ENCODE results near the gene TYW1.

DNA sequence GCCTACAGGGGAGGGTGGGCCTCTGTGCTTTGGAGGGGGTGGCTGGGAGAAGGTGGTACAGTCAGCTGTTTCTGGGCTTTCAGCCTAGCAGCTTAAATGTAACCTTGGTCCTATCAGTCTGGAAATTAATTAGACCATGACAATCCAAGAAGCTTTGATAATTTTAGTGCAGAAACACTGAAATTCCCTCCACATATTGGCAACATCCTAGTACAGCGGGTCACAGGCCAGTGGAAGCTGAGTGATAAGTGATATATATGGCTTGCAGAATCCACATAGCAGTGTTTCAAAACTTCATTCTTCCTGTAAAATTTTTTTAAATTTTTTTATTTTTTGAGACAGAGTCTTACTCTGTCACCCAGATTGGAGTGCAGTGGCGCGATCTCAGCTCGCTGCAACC lies 212.6 kb downstream of the TYW1 start:
- TF ChIP-seq TAF1 (IDR thresholded peaks at IDR 0.05; ENCODE audit: low read depth, low read length) (no peak), SPI1 (IDR thresholded peaks at IDR 0.05; ENCODE audit: low read depth, low read length) (no peak), POLR2AphosphoS5 (IDR thresholded peaks at IDR 0.05; ENCODE audit: low read depth, low read length) (no peak)

All from GM12891 (cell line).